OCI-LY3 (cell line): Measurements from ENCODE around the gene S100A12.

Experiments used
- H2AFZ ChIP-seq: fragments of 200-600, 300-600 bp; shearing (Covaris generic); 2 replicates; pipeline ENCODE4 v1.6.0; 2014; ENCODE audit warnings: antibody characterized with exemption, low read depth, low read length
- H3K27ac ChIP-seq: fragments of 200-600, 300-600 bp; sonication (generic); 2 replicates; pipeline ENCODE4 v1.5.1; 2014; ENCODE audit warnings: mild to moderate bottlenecking, low read length, moderate library complexity, mixed read lengths
- H3K27me3 ChIP-seq: fragments of 200-600, 300-600 bp; sonication (generic); 2 replicates; pipeline ENCODE4 v1.6.1; 2014; ENCODE audit warnings: low read depth, low read length, mixed read lengths
- H3K36me3 ChIP-seq: fragments of 200-600, 300-600 bp; sonication (generic); replicated peaks from 2 replicates; pipeline ENCODE3; 2014; ENCODE audit warnings: low read depth, low read length, mixed read lengths
- H3K4me1 ChIP-seq: fragments of 300-600, 200-600 bp; sonication (generic); 2 replicates; pipeline ENCODE4 v1.6.1; 2014; ENCODE audit warnings: low read length, mixed read lengths
- H3K4me2 ChIP-seq: fragments of 200-600, 300-600 bp; sonication (generic); 2 replicates; pipeline ENCODE4 v1.6.1; 2014; ENCODE audit warnings: low read length, mixed read lengths
- H3K4me3 ChIP-seq: fragments of 300-600, 200-600 bp; sonication (generic); 2 replicates; pipeline ENCODE4 v1.5.1; 2014; ENCODE audit warnings: antibody characterized with exemption, mild to moderate bottlenecking, low read length, moderate library complexity
- H3K79me2 ChIP-seq: fragments of 300-600, 200-600 bp; shearing (Covaris generic); 2 replicates; pipeline ENCODE4 v1.6.1; 2014; ENCODE audit warnings: mild to moderate bottlenecking, low read length, mixed read lengths
- H3K9ac ChIP-seq: fragments of 300-600, 200-600 bp; shearing (Covaris generic); 2 replicates; pipeline ENCODE4 v1.6.0; 2014; ENCODE audit warnings: mild to moderate bottlenecking, low read length, moderate library complexity
- H3K9me3 ChIP-seq: fragments of 200-600, 300-600 bp; shearing (Covaris generic); 2 replicates; pipeline ENCODE4 v1.6.1; 2014; ENCODE audit warnings: low read length, mixed read lengths; ENCODE audit not compliant: insufficient read depth
- H4K20me1 ChIP-seq: fragments of 200-600, 300-600 bp; sonication (generic); 2 replicates; pipeline ENCODE4 v1.6.1; 2016; ENCODE audit warnings: low read length, mixed read lengths; ENCODE audit not compliant: insufficient read depth
- EZH2phosphoT487 ChIP-seq: fragments of 200-600 bp; shearing (Covaris generic); IDR thresholded peaks from 2 replicates; pipeline ENCODE4 v1.6.1; 2018; ENCODE audit warnings: antibody characterized with exemption, mixed run types, low read depth
- TF ChIP-seq, protein P1 (sequence below): fragments of 200-600, 300-600 bp; sonication (generic); IDR thresholded peaks from 2 replicates; pipeline ENCODE4 v1.5.1; 2014; ENCODE audit warnings: antibody characterized with exemption, low read length, low read depth

The S100A12 gene

DNA sequence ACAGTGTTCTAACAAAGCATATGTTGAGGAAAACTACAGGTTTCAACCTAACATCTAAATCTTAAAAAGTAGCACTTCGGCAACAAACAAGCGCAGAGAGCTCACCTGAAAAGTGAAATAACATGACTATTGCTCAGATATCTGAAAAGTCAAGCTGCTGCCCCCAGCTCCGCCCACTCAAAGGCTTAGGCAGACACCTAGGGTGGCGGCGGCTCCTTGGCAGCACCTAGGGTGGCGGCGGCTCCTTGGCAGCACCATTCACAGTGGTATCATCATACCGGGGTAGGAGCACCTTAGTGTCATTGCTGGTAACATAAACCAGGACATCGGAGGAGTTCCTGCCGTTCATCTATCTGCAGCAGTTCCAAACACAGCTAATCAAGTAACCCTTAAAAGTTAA is 4.2 kb upstream of the S100A12 start:
- no peak overlapping the region for H3K9ac ChIP-seq
- TF ChIP-seq EZH2phosphoT487: no peak
- TF ChIP-seq, protein P1, sequence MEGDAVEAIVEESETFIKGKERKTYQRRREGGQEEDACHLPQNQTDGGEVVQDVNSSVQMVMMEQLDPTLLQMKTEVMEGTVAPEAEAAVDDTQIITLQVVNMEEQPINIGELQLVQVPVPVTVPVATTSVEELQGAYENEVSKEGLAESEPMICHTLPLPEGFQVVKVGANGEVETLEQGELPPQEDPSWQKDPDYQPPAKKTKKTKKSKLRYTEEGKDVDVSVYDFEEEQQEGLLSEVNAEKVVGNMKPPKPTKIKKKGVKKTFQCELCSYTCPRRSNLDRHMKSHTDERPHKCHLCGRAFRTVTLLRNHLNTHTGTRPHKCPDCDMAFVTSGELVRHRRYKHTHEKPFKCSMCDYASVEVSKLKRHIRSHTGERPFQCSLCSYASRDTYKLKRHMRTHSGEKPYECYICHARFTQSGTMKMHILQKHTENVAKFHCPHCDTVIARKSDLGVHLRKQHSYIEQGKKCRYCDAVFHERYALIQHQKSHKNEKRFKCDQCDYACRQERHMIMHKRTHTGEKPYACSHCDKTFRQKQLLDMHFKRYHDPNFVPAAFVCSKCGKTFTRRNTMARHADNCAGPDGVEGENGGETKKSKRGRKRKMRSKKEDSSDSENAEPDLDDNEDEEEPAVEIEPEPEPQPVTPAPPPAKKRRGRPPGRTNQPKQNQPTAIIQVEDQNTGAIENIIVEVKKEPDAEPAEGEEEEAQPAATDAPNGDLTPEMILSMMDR: no peak
- no peak overlapping the region for H3K27ac ChIP-seq
- H3K9me3 ChIP-seq: no peaks in the 10 kb centered on the region
- H3K4me1 ChIP-seq: no peaks in the 10 kb centered on the region
- no peaks in the 10 kb centered on the region for H3K36me3 ChIP-seq
- H2AFZ ChIP-seq: no peak overlapping the region
- peaks cover 68% of the 10 kb centered on the region for H3K27me3 ChIP-seq
- H3K79me2 ChIP-seq: no peaks in the 10 kb centered on the region
- no peak overlapping the region for H3K4me2 ChIP-seq
- H4K20me1 ChIP-seq: no peaks in the 10 kb centered on the region
- no peak overlapping the region for H3K4me3 ChIP-seq

DNA sequence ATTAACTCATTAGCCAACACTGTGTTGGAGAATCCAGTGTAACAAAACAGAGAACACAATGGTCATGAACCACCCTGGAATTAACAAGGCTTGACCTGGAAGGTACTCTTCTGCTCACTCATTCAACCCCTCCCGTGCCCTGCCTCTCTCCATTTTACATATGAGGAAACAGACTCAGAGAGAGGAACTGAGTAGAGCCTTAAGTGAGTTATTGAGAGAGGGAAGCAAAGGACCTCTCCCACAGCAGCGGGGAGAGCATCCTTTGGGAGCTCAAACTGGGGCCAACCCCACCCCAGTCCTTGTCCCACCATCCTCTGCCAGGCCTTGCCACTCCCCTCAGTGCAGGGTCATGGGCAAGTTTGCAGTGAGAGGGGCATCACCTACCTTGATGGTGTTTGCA is 1.4 kb downstream of the S100A12 start:
- Histone ChIP-seq H3K9ac (no peak overlapping the region), H4K20me1 (no peaks in the 10 kb centered on the region)
- TF ChIP-seq, protein P1: no peak
- no peak for TF ChIP-seq EZH2phosphoT487

GRCh38 chr1:153372571-153372970 is 2.9 kb downstream of the S100A12 start:
- no peak overlapping the region for H3K4me2 ChIP-seq
- no peak for TF ChIP-seq EZH2phosphoT487
- TF ChIP-seq, protein P1: no peak
- no peak overlapping the region for H2AFZ ChIP-seq
- no peaks in the 10 kb centered on the region for H3K9me3 ChIP-seq
- no peaks in the 10 kb centered on the region for H3K79me2 ChIP-seq
- peaks cover 5% of the 10 kb centered on the region; the same call in 1 of the 2 replicates for H3K4me1 ChIP-seq
- H3K27me3 ChIP-seq: peaks cover 55% of the 10 kb centered on the region
- no peaks in the 10 kb centered on the region for H4K20me1 ChIP-seq
- no peak overlapping the region for H3K4me3 ChIP-seq
- no peak overlapping the region for H3K27ac ChIP-seq
- no peaks in the 10 kb centered on the region for H3K36me3 ChIP-seq
- no peak overlapping the region for H3K9ac ChIP-seq

More for the DNA sequence above, 1.4 kb downstream of the S100A12 start:
- no peak overlapping the region for H3K27ac ChIP-seq
- H3K4me3 ChIP-seq: no peak overlapping the region
- no peaks in the 10 kb centered on the region for H3K79me2 ChIP-seq
- no peak overlapping the region for H2AFZ ChIP-seq
- peaks cover 5% of the 10 kb centered on the region; the same call in 1 of the 2 replicates for H3K4me1 ChIP-seq
- H3K36me3 ChIP-seq: no peaks in the 10 kb centered on the region
- H3K27me3 ChIP-seq: peaks cover 67% of the 10 kb centered on the region
- H3K4me2 ChIP-seq: no peak overlapping the region
- no peaks in the 10 kb centered on the region for H3K9me3 ChIP-seq

DNA sequence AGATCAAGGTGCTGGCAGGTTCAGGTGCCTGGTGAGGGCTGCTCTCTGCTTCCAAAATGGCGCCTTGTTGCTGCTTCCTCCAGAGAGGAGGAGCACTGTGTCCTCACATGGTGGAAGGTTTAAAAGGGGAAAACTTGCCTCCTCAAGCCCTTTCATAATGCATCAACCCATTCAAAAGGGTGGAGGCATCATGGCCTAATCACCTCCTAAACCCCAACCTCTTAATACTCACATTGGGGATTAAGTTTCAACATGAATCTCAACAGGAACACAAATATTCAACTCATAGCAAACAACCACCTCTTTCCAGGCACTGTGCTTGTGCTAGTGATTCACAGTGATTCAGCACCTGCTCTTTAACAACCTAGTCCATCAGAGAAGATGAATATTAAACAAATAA is 4.2 kb downstream of the S100A12 start:
- Histone ChIP-seq H3K4me3 (no peak overlapping the region), H3K27me3 (peaks cover 48% of the 10 kb centered on the region), H3K9ac (no peak overlapping the region), H3K79me2 (no peaks in the 10 kb centered on the region), H3K36me3 (no peaks in the 10 kb centered on the region), H2AFZ (no peak overlapping the region), H3K4me2 (no peak overlapping the region), H4K20me1 (no peaks in the 10 kb centered on the region), H3K9me3 (no peaks in the 10 kb centered on the region), H3K27ac (no peak overlapping the region), H3K4me1 (peaks cover 5% of the 10 kb centered on the region; the same call in 1 of the 2 replicates)
- TF ChIP-seq, protein P1: no peak
- no peak for TF ChIP-seq EZH2phosphoT487
